Measurements from ENCODE around the gene HPSE. TPM values are rescaled to one million over a fixed set of nuclear protein-coding genes. Genes with fewer than 3 reads are reported as not detected.

Gene HPSE
- total RNA-seq, 1 donor from 2014 or later = 0.80 TPM

GRCh38 chr4:83353516-83353915 lies 18.9 kb upstream of the HPSE start:
- Mint-ChIP-seq H3K27ac (no peak overlapping the region), H3K9me3 (peaks cover 21% of the 10 kb centered on the region), H3K4me3 (no peak overlapping the region), H3K36me3 (no peaks in the 10 kb centered on the region), H3K4me1 (peaks cover 15% of the 10 kb centered on the region), H3K27me3 (ENCODE audit: low read depth) (no peaks in the 10 kb centered on the region)
- no peak for DNase-seq (ENCODE audit: low spot score in 2 of 2, unreplicated experiment in 2 of 2)
- TF ChIP-seq CTCF (IDR thresholded peaks at IDR 0.05; ENCODE audit: unreplicated experiment) = no peak

GRCh38 chr4:83348074-83348473 lies 13.4 kb upstream of the HPSE start:
- no peak overlapping the region for H3K4me3 Mint-ChIP-seq
- H3K9me3 Mint-ChIP-seq = peaks cover 20% of the 10 kb centered on the region
- no peaks in the 10 kb centered on the region for H3K36me3 Mint-ChIP-seq
- H3K4me1 Mint-ChIP-seq = no peaks in the 10 kb centered on the region
- no peak overlapping the region for H3K27ac Mint-ChIP-seq
- TF ChIP-seq CTCF (IDR thresholded peaks at IDR 0.05; ENCODE audit: unreplicated experiment) = no peak
- no peaks in the 10 kb centered on the region for H3K27me3 Mint-ChIP-seq (ENCODE audit: low read depth)
- DNase-seq (ENCODE audit: low spot score in 2 of 2, unreplicated experiment in 2 of 2) = no peak

GRCh38 chr4:83342476-83342875 lies 7.8 kb upstream of the HPSE start:
- H3K36me3 Mint-ChIP-seq = no peaks in the 10 kb centered on the region
- DNase-seq (ENCODE audit: low spot score in 2 of 2, unreplicated experiment in 2 of 2) = no peak
- no peak overlapping the region for H3K4me3 Mint-ChIP-seq
- no peak for TF ChIP-seq CTCF (IDR thresholded peaks at IDR 0.05; ENCODE audit: unreplicated experiment)
- H3K27ac Mint-ChIP-seq = no peak overlapping the region
- no peaks in the 10 kb centered on the region for H3K4me1 Mint-ChIP-seq
- peaks cover 17% of the 10 kb centered on the region for H3K9me3 Mint-ChIP-seq
- H3K27me3 Mint-ChIP-seq (ENCODE audit: low read depth) = peaks cover 4% of the 10 kb centered on the region

GRCh38 chr4:83340692-83341343 lies 6.2 kb upstream of the HPSE start:
- no peak for TF ChIP-seq CTCF (IDR thresholded peaks at IDR 0.05; ENCODE audit: unreplicated experiment)
- Mint-ChIP-seq H3K4me1 (no peaks in the 10 kb centered on the region), H3K27ac (no peak overlapping the region), H3K4me3 (no peak overlapping the region), H3K27me3 (ENCODE audit: low read depth) (peaks cover 19% of the 10 kb centered on the region), H3K9me3 (peaks cover 5% of the 10 kb centered on the region), H3K36me3 (no peaks in the 10 kb centered on the region)
- DNase-seq (ENCODE audit: low spot score in 2 of 2, unreplicated experiment in 2 of 2) = no peak

- no peak for TF ChIP-seq CTCF (IDR thresholded peaks at IDR 0.05; ENCODE audit: unreplicated experiment)
- Mint-ChIP-seq H3K4me1 (peaks cover 2% of the 10 kb centered on the region), H3K4me3 (no peak overlapping the region), H3K9me3 (peaks cover 5% of the 10 kb centered on the region), H3K27me3 (ENCODE audit: low read depth) (peaks cover 32% of the 10 kb centered on the region), H3K27ac (no peak overlapping the region), H3K36me3 (no peaks in the 10 kb centered on the region)
- no peak for DNase-seq (ENCODE audit: low spot score in 2 of 2, unreplicated experiment in 2 of 2)
Measured at GRCh38 chr4:83339573-83339972, 4.9 kb upstream of the HPSE start.

- Mint-ChIP-seq H3K27ac (no peak overlapping the region), H3K4me3 (peak overlapping the region; percentile 66), H3K36me3 (no peaks in the 10 kb centered on the region), H3K4me1 (peaks cover 2% of the 10 kb centered on the region), H3K27me3 (ENCODE audit: low read depth) (peaks cover 57% of the 10 kb centered on the region), H3K9me3 (peaks cover 5% of the 10 kb centered on the region)
- no peak for DNase-seq (ENCODE audit: low spot score in 2 of 2, unreplicated experiment in 2 of 2)
- no peak for TF ChIP-seq CTCF (IDR thresholded peaks at IDR 0.05; ENCODE audit: unreplicated experiment)
Measured at GRCh38 chr4:83335701-83336100, 1.1 kb upstream of the HPSE start.
